Muscle of leg (tissue), 11 donors: ENCODE data around the gene FAM131B. TPM values are rescaled to one million over a fixed set of nuclear protein-coding genes. Genes with fewer than 3 reads are reported as not detected.

Experiments
- DNase-seq: peaks from one replicate; pipeline ENCODE4 v3.0.0; 2013
- H3K27ac ChIP-seq: one replicate; pipeline ENCODE4 v1.5.1; 2013; ENCODE audit warnings: mild to moderate bottlenecking, low read length, control low read depth
- H3K27me3 ChIP-seq: one replicate; pipeline ENCODE4 v1.6.1; 2013; ENCODE audit warnings: low read length; ENCODE audit not compliant: control insufficient read depth, insufficient read depth
- H3K36me3 ChIP-seq: one replicate; pipeline ENCODE4 v1.6.1; 2013; ENCODE audit warnings: low read length; ENCODE audit not compliant: control insufficient read depth, insufficient read depth
- H3K4me1 ChIP-seq: one replicate; pipeline ENCODE4 v1.6.1; 2013; ENCODE audit warnings: low read length; ENCODE audit not compliant: control insufficient read depth, insufficient read depth
- H3K4me3 ChIP-seq: one replicate; pipeline ENCODE4 v1.5.1; 2013; ENCODE audit warnings: low read length, control low read depth
- H3K9me3 ChIP-seq: replicated peaks from 2 replicates; pipeline ENCODE4 v1.6.1; 2013; ENCODE audit warnings: low read depth, low read length; ENCODE audit not compliant: control insufficient read depth
- WGBS: methylation state at CpG from one replicate; pipeline ENCODE4 v1.1.5; 2013; ENCODE audit warnings: missing lambda C conversion rate; ENCODE audit not compliant: insufficient coverage; 5-methylcytosine and 5-hydroxymethylcytosine counted together
- polyA plus RNA-seq, 8 donors: library from polyadenylated mRNA; unstranded; fragments of 120-200 nt; gene quantifications; one replicate each; pipeline versions ENCODE4 v1.2.1 to v1.2.3, GENCODE V29; 2013; ENCODE audit warnings: inconsistent platforms in 1 of 8, low replicate concordance in 1 of 8; ENCODE audit not compliant: insufficient read length in 8 of 8, insufficient read depth in 1 of 8
- total RNA-seq: library from RNA; stranded (reverse); fragments of 120-200 nt; gene quantifications from one replicate; pipeline ENCODE4 v1.2.4, GENCODE V29; 2013

Gene FAM131B
- total and polyA plus RNA-seq, 9 donors, result 1.4 to 2.6 (median 2.0) TPM

GRCh38 chr7:143372070-143372469 lies 9.6 kb upstream of the FAM131B start:
- WGBS, result 44% methylated on average over 4 of the region's 4 CpGs
- H3K27ac ChIP-seq, result no peak overlapping the region
- no peak overlapping the region for H3K4me3 ChIP-seq
- DNase-seq, result peak; percentile 37
- peaks cover 5% of the 10 kb centered on the region for H3K27me3 ChIP-seq
- H3K36me3 ChIP-seq, result no peaks in the 10 kb centered on the region
- no peaks in the 10 kb centered on the region for H3K4me1 ChIP-seq
- H3K9me3 ChIP-seq, result no peaks in the 10 kb centered on the region

- Histone ChIP-seq H3K9me3 (no peaks in the 10 kb centered on the region), H3K27ac (no peak overlapping the region), H3K36me3 (no peaks in the 10 kb centered on the region), H3K4me1 (no peaks in the 10 kb centered on the region), H3K27me3 (peaks cover 15% of the 10 kb centered on the region), H3K4me3 (no peak overlapping the region)
- WGBS, result 42% methylated on average over 2 of the region's 12 CpGs
- DNase-seq, result no peak
Observed at GRCh38 chr7:143369678-143370651, 7.5 kb upstream of the FAM131B start.

- no CpG with 5 or more reads among the region's 1 CpG for WGBS
- Histone ChIP-seq H3K9me3 (no peaks in the 10 kb centered on the region), H3K36me3 (no peaks in the 10 kb centered on the region), H3K4me3 (no peak overlapping the region), H3K27ac (no peak overlapping the region), H3K27me3 (peaks cover 27% of the 10 kb centered on the region), H3K4me1 (no peaks in the 10 kb centered on the region)
- DNase-seq, result no peak
Observed at GRCh38 chr7:143368387-143368786, 5.9 kb upstream of the FAM131B start.

- Histone ChIP-seq H3K36me3 (no peaks in the 10 kb centered on the region), H3K4me3 (no peak overlapping the region), H3K4me1 (peaks cover 3% of the 10 kb centered on the region), H3K27ac (no peak overlapping the region), H3K9me3 (no peaks in the 10 kb centered on the region), H3K27me3 (peaks cover 31% of the 10 kb centered on the region)
- no peak for DNase-seq
- 93% methylated on average over 3 of the region's 4 CpGs for WGBS
Observed at GRCh38 chr7:143367972-143368371, 5.5 kb upstream of the FAM131B start.

- Histone ChIP-seq H3K4me3 (peak overlapping the region; percentile 33), H3K4me1 (peaks cover 8% of the 10 kb centered on the region), H3K27ac (no peak overlapping the region), H3K36me3 (no peaks in the 10 kb centered on the region), H3K9me3 (no peaks in the 10 kb centered on the region), H3K27me3 (peaks cover 69% of the 10 kb centered on the region)
- DNase-seq, result no peak
- 36% methylated on average over 19 of the region's 19 CpGs for WGBS
Observed at GRCh38 chr7:143363016-143363937, 764 bp upstream of the FAM131B start.

GRCh38 chr7:143361552-143362130 lies 872 bp downstream of the FAM131B start:
- H3K4me3 ChIP-seq, result peak overlapping the region; percentile 33
- H3K36me3 ChIP-seq, result no peaks in the 10 kb centered on the region
- no peak for DNase-seq
- no peak overlapping the region for H3K27ac ChIP-seq
- peaks cover 63% of the 10 kb centered on the region for H3K27me3 ChIP-seq
- under 1% methylated on average over 39 of the region's 46 CpGs for WGBS
- no peaks in the 10 kb centered on the region for H3K9me3 ChIP-seq
- peaks cover 8% of the 10 kb centered on the region for H3K4me1 ChIP-seq

GRCh38 chr7:143360788-143361551 lies 1.5 kb downstream of the FAM131B start:
- no peaks in the 10 kb centered on the region for H3K36me3 ChIP-seq
- no peaks in the 10 kb centered on the region for H3K9me3 ChIP-seq
- DNase-seq, result no peak
- WGBS, result 16% methylated on average over 14 of the region's 19 CpGs
- H3K4me1 ChIP-seq, result peaks cover 8% of the 10 kb centered on the region
- peaks cover 63% of the 10 kb centered on the region for H3K27me3 ChIP-seq
- H3K27ac ChIP-seq, result no peak overlapping the region
- H3K4me3 ChIP-seq, result no peak overlapping the region

- no peak overlapping the region for H3K4me3 ChIP-seq
- no peaks in the 10 kb centered on the region for H3K36me3 ChIP-seq
- H3K9me3 ChIP-seq, result no peaks in the 10 kb centered on the region
- no peak overlapping the region for H3K27ac ChIP-seq
- H3K27me3 ChIP-seq, result peaks cover 57% of the 10 kb centered on the region
- no peak for DNase-seq
- WGBS, result 61% methylated on average over 8 of the region's 11 CpGs
- H3K4me1 ChIP-seq, result peaks cover 8% of the 10 kb centered on the region
Observed at GRCh38 chr7:143359771-143360353, 2.7 kb downstream of the FAM131B start.

GRCh38 chr7:143358626-143359025 lies 3.9 kb downstream of the FAM131B start:
- H3K36me3 ChIP-seq, result no peaks in the 10 kb centered on the region
- H3K4me1 ChIP-seq, result peaks cover 8% of the 10 kb centered on the region
- no peak overlapping the region for H3K4me3 ChIP-seq
- WGBS, result 90% methylated on average over 11 of the region's 12 CpGs
- no peak for DNase-seq
- no peak overlapping the region for H3K27ac ChIP-seq
- H3K9me3 ChIP-seq, result no peaks in the 10 kb centered on the region
- peaks cover 48% of the 10 kb centered on the region for H3K27me3 ChIP-seq
